NCI-H774 (cell line): ENCODE data around the gene RALGPS1.

Experiments
- DNase-seq: peaks from one replicate; lab custom pipeline; 2025; lab: John Stamatoyannopoulos, UW

The RALGPS1 gene

DNA sequence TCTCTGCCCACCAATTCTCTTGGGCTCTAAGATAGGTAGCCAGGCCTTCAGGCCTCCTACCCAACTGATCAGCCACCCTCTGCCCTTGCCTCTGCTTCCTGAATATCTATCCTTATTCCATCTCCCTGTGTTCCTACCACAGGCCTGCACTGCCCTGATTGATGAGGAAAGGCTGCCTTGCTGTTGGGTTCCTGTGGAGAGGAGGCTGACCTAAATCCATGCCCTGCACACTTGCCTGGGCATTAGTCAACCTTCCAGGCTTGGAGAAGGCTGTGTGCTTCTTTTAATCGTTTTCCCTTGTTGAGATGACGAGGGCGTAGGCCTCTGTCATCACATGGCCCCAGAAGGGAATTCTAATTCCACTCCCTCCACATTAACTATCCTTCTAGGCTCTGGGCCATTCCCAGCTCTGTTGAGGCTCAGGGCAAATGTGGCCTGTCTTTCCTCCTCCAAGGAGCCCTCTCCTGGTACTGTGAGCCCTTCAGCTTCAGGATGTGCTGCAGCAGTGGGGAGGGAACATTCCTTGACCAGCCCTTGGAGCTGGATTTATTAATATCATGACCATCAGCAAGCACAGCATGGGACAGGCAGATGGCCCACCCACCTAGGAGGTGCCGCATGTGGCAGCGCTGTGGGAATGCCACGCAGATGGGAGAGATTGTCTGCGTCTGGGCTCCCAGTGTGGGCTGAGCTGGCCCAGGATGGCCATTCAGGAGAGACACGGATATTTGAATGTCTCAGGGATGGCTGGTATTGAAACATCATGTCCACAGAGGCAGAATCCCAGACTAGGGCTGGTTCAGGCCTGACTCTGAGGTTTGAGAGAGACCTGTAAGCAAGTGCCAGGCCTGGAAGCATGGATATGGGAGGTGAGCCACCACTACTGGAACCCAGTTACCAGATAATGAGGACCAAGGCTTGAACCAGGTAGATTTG lies 166.9 kb downstream of the RALGPS1 start:
- no peak for DNase-seq

- no peak for DNase-seq
Observed at GRCh38 chr9:127083138-127083980, 168.8 kb downstream of the RALGPS1 start.

GRCh38 chr9:127084076-127085039 lies 169.8 kb downstream of the RALGPS1 start:
- DNase-seq: no peak

- no peak for DNase-seq
Observed at GRCh38 chr9:127085186-127085585, 170.6 kb downstream of the RALGPS1 start.

- no peak for DNase-seq
Observed at GRCh38 chr9:127086771-127087170, 172.2 kb downstream of the RALGPS1 start.

DNA sequence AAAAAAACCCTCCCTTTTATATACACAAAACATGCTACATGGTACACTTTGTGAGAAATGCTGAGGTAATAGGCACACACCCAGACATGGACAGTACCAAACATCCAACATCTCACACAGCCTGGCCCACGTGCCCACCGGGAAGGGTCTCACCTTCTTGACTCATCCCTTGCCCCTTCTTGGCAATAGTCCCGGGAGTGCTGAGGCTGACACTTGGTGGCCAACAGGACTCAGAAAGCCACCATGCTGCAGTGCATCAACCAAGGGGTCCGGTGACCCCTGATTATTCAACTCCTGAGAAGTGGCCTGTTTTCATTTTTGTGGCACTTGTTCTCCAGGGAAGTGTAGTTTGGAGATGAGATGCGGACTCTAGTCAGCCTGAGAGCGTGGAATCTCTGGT lies 172.8 kb downstream of the RALGPS1 start:
- no peak for DNase-seq

GRCh38 chr9:127087836-127088235 lies 173.3 kb downstream of the RALGPS1 start:
- no peak for DNase-seq

DNA sequence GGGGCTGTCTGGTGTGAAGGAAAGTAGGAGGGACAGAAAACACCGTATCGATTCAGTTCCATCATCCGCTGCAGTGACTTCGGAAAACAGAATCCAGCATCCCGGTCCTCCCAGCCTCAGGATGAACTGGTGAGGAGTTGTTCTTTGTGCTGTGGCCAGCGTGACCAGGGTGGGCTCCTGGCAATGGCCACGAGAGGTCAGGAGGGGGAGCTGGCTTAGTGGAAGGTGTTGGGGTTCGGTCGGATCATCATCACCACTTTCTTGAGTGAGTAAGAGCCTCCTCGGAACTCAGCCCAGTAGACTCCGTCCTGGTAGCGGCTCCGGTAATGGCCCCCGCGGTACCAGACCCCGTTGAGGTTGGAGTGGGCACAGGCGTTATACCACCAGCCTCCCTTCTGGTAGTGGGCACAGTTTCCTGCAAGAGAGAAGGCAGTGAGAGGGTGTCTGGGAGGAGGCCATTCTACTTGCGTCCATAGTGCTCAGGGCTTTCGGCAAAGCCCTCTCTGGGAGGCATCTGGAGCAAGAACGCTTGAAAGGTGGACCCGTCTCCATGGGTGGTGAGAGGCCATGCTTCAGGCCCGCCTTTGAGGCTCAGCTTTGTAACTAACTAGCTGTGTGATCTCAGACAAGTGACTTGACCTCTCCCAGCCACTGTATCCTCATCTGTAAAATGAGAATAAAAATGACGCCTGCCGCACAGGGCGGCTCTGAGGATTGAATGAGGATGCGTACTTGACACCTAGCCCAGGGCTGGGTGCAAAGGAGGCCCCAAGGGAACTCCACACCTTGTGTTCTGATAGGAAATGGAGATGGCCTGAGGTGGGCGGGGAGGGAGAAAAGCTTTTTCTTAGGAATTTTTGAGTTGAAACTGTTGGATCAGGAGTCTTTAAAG lies 174.4 kb downstream of the RALGPS1 start:
- DNase-seq: no peak

DNA sequence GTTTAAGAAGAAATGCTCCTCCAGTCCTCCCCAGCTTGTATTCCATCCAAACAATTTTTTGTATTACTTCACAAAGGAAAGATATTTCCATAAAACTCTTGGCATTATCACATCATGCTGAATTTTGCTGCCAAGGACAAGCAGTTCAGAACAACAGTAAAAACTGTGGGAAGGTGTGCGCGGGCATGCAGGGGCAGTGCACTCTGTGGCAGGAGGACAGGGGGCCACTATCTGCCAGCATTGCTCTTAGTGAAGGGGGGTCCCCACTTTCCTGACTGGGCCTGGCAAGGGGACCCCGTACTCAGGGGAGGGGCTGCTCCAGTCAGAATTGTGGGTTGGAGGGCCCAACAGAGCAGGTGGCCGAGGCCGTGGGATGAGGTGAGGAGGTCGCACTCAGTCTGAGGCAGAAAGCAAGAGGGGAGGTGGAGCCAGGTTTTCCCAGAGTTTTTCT lies 175.1 kb downstream of the RALGPS1 start:
- no peak for DNase-seq

GRCh38 chr9:127090341-127090985 lies 175.9 kb downstream of the RALGPS1 start:
- DNase-seq: no peak

GRCh38 chr9:127091526-127091925 lies 176.9 kb downstream of the RALGPS1 start:
- no peak for DNase-seq

DNA sequence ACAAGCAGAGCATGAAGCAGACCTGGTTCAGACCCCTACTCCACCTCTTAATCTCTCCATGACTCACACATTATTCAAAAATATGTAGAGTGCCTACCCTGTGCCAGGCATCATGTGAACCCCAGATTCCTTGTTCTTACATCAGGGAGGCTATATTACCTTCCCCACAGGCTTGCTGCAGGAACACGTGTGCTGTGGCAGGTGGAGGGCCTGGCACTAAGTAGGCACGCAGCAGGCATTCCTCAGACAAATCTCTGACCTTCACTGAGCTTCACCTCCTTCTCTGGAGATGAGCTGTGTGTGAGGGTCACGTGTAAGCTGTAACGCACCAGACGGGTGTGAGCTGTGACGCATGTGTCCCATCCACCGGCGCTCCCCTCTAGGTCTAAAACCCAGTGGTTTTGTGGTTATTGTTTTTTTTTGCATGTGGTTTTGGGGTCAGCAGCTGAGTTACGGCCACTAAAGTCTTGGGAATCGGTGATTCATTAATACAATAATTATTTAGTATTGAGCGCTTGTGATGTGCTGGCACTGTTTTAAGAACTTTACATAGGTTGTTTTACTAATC lies 177.5 kb downstream of the RALGPS1 start:
- no peak for DNase-seq

DNA sequence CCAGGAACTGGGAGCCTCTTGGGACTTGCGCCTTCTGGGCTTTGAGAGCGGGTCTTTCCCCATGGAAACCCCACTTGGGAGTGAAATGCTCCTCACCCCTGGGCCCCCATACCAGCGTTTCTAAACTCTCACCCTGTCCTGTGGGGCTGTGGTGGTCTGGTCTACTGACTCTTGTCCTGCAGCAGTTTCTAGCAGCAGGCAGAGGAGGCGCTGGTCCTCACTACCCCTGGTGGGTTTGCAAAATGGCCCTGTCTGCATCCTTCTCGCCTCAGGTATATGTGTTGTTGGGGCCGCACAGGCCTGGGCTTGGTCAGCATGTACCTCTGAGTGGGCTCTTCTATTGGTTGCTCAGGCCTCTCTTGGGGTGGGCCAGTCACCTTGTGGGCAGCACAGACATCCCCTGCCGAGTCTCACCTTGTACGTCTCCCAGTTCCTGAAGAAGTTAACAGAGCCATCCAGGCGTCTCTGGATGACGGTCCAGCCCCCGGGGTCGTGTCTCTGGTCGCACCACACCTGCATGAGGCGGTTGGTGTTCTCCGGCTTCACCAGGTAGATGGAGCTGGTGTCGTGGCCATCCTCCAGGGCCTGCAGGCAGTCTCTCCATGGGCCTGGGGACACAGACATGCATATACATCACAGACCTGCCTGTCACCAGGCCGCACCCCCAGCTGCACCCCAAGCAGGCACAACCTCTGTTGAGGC lies 178.9 kb downstream of the RALGPS1 start:
- no peak for DNase-seq

GRCh38 chr9:127095411-127095810 lies 180.8 kb downstream of the RALGPS1 start:
- DNase-seq: no peak

DNA sequence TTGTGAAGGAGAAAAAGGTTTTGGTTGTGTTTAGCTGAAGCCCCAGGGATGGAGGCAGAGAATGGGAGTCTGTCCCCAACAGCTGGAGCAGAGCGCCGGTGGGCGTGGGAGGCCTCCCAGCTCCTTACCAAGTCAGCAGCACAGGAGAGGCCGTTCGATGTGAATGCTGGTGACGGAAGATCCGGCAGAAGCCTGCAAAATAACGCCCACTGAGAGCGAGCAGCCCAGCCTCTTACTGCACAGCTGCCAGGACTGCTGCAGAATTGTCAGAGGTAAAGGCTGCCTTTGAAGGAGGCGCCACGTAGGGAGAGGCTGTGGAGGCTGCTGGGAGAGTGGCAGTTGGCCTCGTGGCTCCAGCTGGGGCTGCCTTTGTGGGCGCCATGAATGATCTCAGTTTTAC lies 181.6 kb downstream of the RALGPS1 start:
- DNase-seq: no peak

- DNase-seq: no peak
Observed at GRCh38 chr9:127097683-127098082, 183.1 kb downstream of the RALGPS1 start.

GRCh38 chr9:127098916-127099553 lies 184.5 kb downstream of the RALGPS1 start:
- DNase-seq: no peak

DNA sequence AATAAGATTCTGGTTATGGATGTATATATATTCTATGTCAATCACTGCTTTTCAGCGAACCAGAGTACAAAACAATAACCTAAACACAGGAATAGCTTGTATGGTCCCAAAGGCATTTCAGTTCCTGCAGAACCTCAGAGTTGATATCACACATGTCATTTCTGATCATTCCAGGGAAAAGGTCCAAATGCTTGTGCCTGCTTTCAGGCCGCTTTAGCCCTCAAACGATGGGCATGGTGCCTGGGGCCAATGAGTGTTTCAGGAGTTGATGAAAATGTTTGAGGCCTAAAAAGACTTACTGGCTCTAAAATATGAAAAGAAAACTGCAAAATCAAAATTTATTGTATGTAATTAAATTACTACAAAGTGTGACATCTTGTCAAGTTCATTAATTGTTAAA lies 185.1 kb downstream of the RALGPS1 start:
- DNase-seq: no peak

DNA sequence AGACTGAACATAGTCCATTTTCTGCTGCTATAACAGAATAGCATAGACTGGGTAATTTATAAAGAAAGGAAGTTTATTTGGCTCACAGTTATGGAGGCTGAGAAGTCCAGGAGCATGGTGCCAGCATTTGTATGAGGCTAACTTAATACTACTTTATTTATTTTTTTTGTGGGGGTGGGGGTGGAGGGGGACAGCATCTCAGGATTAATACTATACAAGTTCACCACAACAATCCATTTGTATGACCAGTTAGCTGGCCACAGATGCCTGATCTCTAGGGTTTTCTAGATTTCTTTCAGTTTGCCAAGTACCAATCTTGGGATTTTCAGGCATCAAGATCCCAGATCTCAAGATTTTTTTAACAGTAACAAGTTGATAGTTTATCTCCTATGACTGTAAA lies 187.6 kb downstream of the RALGPS1 start:
- no peak for DNase-seq
